Epithelial cell of esophagus (primary cell): Measurements from ENCODE around the gene COPZ2.
"Not testable (repeated sequence)": the region's sequence is repeated elsewhere in the genome, so short reads cannot be mapped to it uniquely, and the experiment has no call there.

Source experiments
- DNase-seq: peaks from one replicate; pipeline ENCODE4 v3.0.0; 2010; ENCODE audit warnings: low read depth
- H3K4me3 ChIP-seq: 2 replicates; pipeline ENCODE4 v1.5.1; 2011; ENCODE audit warnings: mild to moderate bottlenecking, low read length, control low read depth
- CTCF ChIP-seq: IDR thresholded peaks from 2 replicates; pipeline ENCODE4 v1.5.1; 2011; ENCODE audit warnings: low read depth, mild to moderate bottlenecking, low read length, control low read depth, inconsistent platforms; ENCODE audit not compliant: insufficient read depth; ENCODE audit errors: missing control alignments

Gene COPZ2, protein sequence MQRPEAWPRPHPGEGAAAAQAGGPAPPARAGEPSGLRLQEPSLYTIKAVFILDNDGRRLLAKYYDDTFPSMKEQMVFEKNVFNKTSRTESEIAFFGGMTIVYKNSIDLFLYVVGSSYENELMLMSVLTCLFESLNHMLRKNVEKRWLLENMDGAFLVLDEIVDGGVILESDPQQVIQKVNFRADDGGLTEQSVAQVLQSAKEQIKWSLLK

DNA sequence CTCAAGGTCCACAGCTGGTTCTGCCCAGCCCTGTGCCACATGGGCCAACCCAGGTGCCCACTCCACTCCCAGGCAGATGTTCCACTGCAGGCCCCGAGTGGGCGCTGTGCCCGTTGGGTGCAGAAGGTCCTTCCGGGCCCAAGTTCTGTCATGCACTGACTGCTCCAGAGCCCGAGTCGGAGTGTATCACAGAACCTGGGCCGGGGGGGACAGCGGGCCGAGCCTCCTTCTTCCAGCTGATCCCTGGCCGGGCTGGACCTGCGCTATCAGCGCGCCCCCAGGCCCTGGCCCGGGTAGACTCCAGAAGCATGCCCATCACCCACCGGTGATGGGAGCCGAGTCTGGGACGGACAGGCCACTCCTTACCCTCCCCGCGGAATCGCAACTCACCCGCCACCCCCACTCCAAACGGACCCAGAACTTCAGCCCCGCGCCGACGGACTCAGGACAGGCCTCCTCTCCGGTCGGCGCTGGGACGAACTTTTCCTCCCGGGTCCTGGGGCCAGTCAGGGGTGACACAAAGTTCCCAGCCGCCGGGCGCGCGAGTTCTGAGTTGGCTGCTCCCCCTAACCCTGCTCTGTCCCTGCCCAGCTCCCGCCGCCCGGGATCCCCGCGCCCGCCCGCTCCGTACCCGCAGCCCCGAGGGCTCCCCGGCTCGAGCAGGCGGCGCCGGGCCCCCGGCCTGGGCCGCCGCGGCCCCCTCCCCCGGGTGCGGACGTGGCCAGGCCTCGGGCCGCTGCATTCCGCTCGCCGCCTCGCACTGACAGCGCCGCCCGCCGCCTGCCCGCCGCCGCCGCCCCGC is at the start of gene COPZ2:
Gene COPZ2 (minus strand): TSS at position 762 of the 802 bp plus-strand sequence. CDS start 20 bp downstream, at position 742.
- peak; percentile 46 for DNase-seq
- peak; percentile 61 for TF ChIP-seq CTCF
- H3K4me3 ChIP-seq, result peak within 1 kb of the TSS; percentile 50

DNA sequence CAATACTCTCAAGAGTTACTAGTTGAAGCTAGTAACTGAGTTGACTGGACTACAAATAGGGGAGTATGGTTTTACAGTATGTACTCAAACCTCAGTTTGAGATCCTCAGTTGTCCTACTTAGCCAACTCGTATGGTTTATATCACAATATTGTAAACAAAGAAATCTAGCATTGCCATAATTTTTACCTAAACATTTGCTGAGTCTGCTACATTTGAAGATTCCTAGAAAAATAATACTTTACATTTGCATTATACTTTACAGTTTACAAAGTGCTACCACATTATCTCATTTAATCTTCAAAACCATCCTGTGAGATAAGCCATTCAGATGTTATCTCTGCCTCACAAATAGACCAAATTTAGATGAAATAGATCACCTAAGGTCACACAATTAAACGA is 47.3 kb upstream of the COPZ2 start:
- no peak for TF ChIP-seq CTCF
- no peak for DNase-seq
- no peak overlapping the region for H3K4me3 ChIP-seq

DNA sequence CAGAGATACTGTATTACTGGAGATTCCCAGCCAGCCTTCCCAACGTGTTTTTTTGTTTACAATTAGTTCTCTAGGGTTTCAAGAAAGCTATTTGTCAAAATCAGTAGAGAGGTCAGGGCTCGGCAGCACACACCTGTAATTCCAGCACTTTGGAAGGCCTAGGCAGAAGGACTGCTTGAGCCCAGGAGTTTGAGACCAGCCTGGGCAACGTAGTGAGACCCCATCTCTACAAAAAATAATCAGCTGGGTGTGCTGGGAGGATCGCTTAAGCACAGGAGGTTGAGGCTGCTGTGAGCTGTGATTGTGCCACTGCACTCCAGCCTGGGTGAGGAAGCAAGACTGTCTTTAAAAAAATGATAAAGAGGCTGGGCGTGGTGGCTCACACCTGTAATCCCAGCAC is 44.3 kb upstream of the COPZ2 start:
- no peak for DNase-seq
- no peak for TF ChIP-seq CTCF
- no peak overlapping the region for H3K4me3 ChIP-seq

DNA sequence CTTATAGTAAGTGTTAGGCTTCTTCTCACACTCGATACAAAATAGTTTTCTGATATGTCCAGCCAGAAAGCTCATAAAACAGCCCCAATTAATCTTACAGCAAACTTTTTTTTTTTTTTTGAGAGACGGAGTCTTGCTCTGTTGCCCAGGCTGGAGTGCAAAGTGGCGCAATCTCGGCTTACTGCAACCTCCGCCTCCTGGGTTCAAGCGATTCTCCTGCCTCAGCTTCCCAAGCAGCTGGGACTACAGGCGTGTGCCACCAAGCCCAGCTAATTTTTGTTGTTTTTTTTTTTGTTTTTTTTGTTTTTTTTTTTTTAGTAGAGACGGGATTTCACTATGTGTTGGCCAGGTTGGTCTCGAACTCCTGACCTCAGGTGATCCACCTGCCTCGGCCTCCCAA is 39.6 kb upstream of the COPZ2 start:
- DNase-seq, H3K4me3 ChIP-seq: not testable (repeated sequence)

DNA sequence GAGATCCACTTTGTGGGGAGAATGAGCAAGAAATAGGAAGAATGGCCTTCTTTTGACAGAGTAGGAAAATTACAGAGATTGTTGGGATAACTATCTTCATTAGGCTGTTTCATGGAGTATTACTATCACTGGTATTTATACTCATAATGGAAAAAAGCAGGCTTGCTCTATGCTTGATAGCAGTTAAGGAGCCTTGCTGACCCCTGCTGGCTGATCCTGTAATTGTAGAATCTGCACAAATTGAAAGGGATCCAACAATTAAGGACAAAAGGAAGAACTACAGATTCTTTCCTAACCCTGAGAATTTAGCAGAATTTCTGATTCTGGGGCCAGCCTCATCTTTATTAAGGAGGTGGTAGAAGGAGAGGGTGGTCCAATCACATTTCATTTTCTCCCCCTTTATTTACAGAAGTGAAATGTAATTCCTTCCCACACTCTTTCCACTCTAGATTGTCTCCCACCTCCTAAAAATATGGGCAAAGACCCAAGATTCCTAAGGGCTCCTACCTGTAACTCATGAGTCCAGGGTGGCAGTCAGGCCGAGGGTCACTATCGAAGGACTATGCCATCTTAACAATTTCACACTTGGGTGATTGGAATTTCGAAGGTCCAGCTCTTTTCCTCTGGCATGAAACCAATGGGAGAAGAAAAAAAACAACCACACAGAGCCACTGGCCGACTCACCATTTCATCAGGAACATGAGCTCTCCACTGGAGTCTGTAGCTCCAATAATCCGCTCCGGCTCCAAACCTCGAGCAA is 36.9 kb upstream of the COPZ2 start:
- DNase-seq, result peak; percentile 77
- H3K4me3 ChIP-seq, result no peak overlapping the region
- peak; percentile 82 for TF ChIP-seq CTCF

DNA sequence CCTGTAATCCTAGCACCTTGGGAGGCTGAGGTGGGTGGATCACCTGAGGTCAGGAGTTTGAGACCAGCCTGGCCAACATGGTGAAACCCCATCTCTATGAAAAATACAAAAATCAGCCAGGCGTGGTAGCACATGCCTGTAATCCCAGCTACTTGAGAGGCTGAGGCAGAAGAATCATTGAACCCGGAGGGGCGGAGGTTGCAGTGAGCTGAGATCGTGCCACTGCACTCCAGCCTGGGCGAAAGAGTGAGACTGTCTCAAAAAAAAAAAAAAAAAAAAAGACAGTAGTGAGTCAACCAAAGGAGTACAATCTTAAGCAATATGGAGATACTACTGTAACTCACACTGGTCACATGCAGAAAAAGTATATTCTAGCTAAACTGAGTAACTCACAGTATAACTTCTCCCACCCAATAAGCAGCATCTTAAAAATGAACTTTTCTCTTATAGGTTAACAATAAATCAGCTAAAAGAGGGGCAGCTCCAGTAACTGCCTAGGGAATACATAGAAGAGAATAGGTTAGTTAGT is 36.0 kb upstream of the COPZ2 start:
- not testable (repeated sequence) for H3K4me3 ChIP-seq, DNase-seq

DNA sequence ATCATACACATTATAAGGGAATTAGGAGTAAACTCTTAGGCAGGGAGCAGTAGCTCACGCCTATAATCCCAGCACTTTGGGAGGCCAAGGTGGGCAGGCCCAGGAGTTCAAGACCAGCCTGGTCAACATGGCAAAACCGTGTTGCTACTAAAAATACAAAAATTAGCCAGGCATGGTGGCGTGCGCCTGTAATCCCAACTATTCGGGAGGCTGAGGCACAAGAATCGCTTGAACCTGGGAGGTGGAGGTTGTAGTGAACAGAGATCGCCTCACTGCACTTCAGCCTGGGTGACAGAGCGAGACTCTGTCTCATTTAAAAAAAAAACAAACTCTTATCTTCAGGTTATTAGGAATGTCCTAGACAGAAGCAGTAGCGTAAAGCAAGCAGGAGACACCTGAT is 35.2 kb upstream of the COPZ2 start:
- not testable (repeated sequence) for DNase-seq

GRCh38 chr17:48071654-48072053 is 34.1 kb upstream of the COPZ2 start:
- no peak for TF ChIP-seq CTCF
- no peak overlapping the region for H3K4me3 ChIP-seq
- no peak for DNase-seq

More for the DNA sequence above, 35.2 kb upstream of the COPZ2 start:
- not testable (repeated sequence) for H3K4me3 ChIP-seq
